WTC11 (cell line): ENCODE results near the gene S100G.

Source experiments
- ESRRA ChIP-seq: sonication (generic); formaldehyde crosslinking; IDR thresholded peaks from 2 replicates; pipeline ENCODE4 v1.8.1; 2022; ENCODE audit warnings: mild to moderate bottlenecking, missing genetic modification reagents, borderline replicate concordance
- TEAD4 ChIP-seq: sonication (generic); formaldehyde crosslinking; IDR thresholded peaks from 2 replicates; pipeline ENCODE4 v1.8.0; 2022; ENCODE audit warnings: mild to moderate bottlenecking, missing genetic modification reagents
- USF2 ChIP-seq: sonication (generic); formaldehyde crosslinking; IDR thresholded peaks from 2 replicates; pipeline ENCODE4 v1.8.1; 2023; ENCODE audit warnings: mild to moderate bottlenecking, missing genetic modification reagents, moderate library complexity

- TF ChIP-seq USF2 (CRISPR knock-in tag) (no peak), ESRRA (CRISPR knock-in tag) (no peak), TEAD4 (CRISPR knock-in tag) (no peak)
Measured at GRCh38 chrX:16604337-16604736, 45.6 kb upstream of the S100G start.
